Testis (tissue), 3 donors: ENCODE results near the gene ANTXRL. TPM values are rescaled to one million over a fixed set of nuclear protein-coding genes. Genes with fewer than 3 reads are reported as not detected.
"Not testable (repeated sequence)": the region's sequence is repeated elsewhere in the genome, so short reads cannot be mapped to it uniquely, and the experiment has no call there.

Source experiments
- DNase-seq: peaks from one replicate; pipeline ENCODE4 v3.0.0-alpha.2; 2019
- H3K27ac ChIP-seq, 2 donors: fragments of 200-600 bp; sonication (generic); one replicate each; pipeline ENCODE4 v1.5.1; 2019
- H3K27me3 ChIP-seq: fragments of 200-600 bp; sonication (generic); one replicate; pipeline ENCODE4 v1.5.1; 2019
- H3K36me3 ChIP-seq: fragments of 200-600 bp; sonication (generic); one replicate; pipeline ENCODE4 v1.5.1; 2017; ENCODE audit warnings: low read depth; ENCODE audit errors: missing control alignments
- H3K4me1 ChIP-seq: fragments of 200-600 bp; sonication (generic); one replicate; pipeline ENCODE4 v1.5.1; 2019
- H3K4me3 ChIP-seq, 2 donors: fragments of 200-600 bp; sonication (generic); one replicate each; pipeline ENCODE4 v1.5.1; 2017 to 2019
- H3K9me3 ChIP-seq: fragments of 200-600 bp; sonication (generic); one replicate; pipeline ENCODE4 v1.5.1; 2017
- POLR2A ChIP-seq: fragments of 450-650 bp; IDR thresholded peaks from one replicate; pipeline ENCODE4 v1.6.1; 2017; ENCODE audit warnings: antibody characterized with exemption, mild to moderate bottlenecking, moderate library complexity
- WGBS, 2 donors: methylation state at CpG; one replicate each; pipeline ENCODE4 v1.1.5; 2018; 5-methylcytosine and 5-hydroxymethylcytosine counted together
- intact Hi-C: fragments of 100-400 bp; cut with DNase I; formaldehyde crosslinking; loops from one replicate; pipeline ENCODE4 v1.15.1; 2023; ENCODE audit warnings: low total_unique reads
- polyA plus RNA-seq: library from polyadenylated mRNA; stranded (reverse); fragments of 350-450 nt; fragmentation: Illumina TruSeq; extraction: RNeasy Lipid Tissue Mini Kit (QIAGEN cat#74804); gene quantifications from one replicate; pipeline ENCODE4 v1.2.3, GENCODE V29; 2014; ENCODE audit warnings: low read depth, low replicate concordance; ENCODE audit not compliant: insufficient read depth
- total RNA-seq, 2 donors: library from RNA; depleted of rRNA; stranded (reverse); fragments of >200 nt; gene quantifications; one replicate each; pipeline ENCODE4 v1.2.3, GENCODE V29; 2016
- TF ChIP-seq, protein P1 (sequence below), 3 experiments: fragments of 450-650 bp in 2 of 3; fragments of 200-600 bp in 1 of 3; sonication (generic) in 1 of 3; IDR thresholded peaks; one replicate each; pipeline ENCODE4 v1.5.1; 2016 to 2019; ENCODE audit warnings: antibody characterized with exemption in 3 of 3, mild to moderate bottlenecking in 2 of 3, moderate library complexity in 1 of 3

ANTXRL gene
- total and polyA plus RNA-seq, 3 donors from 2014 or later, result 10.7 to 26.5 (median 23.7) TPM

DNA sequence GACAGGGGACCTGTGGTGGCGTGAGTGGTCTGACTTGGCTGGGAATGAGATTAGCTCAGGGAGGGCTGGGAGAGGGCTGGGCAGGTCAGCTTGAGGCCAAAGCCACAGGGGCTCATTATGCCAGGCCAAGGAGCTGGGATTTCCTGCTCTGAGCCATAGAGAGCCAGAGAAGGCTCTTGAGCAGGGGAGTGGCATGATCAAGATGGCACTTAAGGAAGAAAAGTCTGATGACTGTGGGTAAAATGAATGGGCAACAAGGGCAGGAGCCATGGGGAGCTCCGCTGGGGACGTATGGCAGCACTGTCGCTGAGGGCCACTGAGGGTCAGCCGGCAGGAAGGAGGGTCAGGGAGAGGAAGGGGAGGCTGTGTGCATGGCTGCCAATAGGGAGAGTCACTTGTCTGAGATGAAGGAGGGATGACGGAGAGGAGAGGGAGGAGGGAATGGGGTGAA is 5.8 kb downstream of the ANTXRL start:
- no peak for TF ChIP-seq POLR2A
- H3K4me3 ChIP-seq, result no peak overlapping the region
- H3K27ac ChIP-seq, result peak overlapping the region in 1 of 2 donors; percentile 59

DNA sequence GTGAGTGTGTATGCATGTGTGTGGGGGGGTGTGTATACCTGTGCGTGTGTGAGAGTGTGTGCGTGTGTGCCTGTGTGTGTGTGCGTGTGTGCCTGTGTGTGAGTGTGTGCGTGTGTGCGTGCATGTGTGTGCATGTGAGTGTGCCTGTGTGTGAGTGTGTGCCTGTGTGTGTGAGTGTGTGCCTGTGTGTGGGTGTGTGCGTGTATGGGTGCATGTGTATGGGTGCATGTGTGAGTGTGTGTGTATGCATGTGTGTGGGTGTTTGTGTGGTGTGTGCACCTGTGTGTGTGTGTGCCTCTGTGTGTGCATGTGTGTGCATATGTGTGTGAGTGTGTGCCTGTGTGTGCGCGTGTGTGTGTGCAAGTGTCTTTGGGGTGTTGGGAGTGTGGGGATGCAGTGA is 6.4 kb downstream of the ANTXRL start:
- no peaks in the 10 kb centered on the region for H3K36me3 ChIP-seq
- TF ChIP-seq, protein P1, sequence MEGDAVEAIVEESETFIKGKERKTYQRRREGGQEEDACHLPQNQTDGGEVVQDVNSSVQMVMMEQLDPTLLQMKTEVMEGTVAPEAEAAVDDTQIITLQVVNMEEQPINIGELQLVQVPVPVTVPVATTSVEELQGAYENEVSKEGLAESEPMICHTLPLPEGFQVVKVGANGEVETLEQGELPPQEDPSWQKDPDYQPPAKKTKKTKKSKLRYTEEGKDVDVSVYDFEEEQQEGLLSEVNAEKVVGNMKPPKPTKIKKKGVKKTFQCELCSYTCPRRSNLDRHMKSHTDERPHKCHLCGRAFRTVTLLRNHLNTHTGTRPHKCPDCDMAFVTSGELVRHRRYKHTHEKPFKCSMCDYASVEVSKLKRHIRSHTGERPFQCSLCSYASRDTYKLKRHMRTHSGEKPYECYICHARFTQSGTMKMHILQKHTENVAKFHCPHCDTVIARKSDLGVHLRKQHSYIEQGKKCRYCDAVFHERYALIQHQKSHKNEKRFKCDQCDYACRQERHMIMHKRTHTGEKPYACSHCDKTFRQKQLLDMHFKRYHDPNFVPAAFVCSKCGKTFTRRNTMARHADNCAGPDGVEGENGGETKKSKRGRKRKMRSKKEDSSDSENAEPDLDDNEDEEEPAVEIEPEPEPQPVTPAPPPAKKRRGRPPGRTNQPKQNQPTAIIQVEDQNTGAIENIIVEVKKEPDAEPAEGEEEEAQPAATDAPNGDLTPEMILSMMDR (IDR thresholded peaks at IDR 0.05), result no peak
- TF ChIP-seq POLR2A, result no peak
- H3K4me3 ChIP-seq, result no peak overlapping the region
- DNase-seq, result no peak
- no peaks in the 10 kb centered on the region for H3K9me3 ChIP-seq
- H3K4me1 ChIP-seq, result peaks cover 15% of the 10 kb centered on the region
- 64 to 71% methylated on average over 7 to 8 of the region's 8 CpGs for WGBS, 2 donors
- no peaks in the 10 kb centered on the region for H3K27me3 ChIP-seq
- intact Hi-C loops, result no loop called here
- H3K27ac ChIP-seq, result no peak overlapping the region

More for the DNA sequence above, 5.8 kb downstream of the ANTXRL start:
- Histone ChIP-seq H3K4me1 (peaks cover 15% of the 10 kb centered on the region), H3K9me3 (no peaks in the 10 kb centered on the region), H3K27me3 (no peaks in the 10 kb centered on the region), H3K36me3 (no peaks in the 10 kb centered on the region)
- WGBS, 2 donors, result 50 to 70% methylated on average over 6 of the region's 6 CpGs
- intact Hi-C loops, result no loop called here
- no peak for DNase-seq

DNA sequence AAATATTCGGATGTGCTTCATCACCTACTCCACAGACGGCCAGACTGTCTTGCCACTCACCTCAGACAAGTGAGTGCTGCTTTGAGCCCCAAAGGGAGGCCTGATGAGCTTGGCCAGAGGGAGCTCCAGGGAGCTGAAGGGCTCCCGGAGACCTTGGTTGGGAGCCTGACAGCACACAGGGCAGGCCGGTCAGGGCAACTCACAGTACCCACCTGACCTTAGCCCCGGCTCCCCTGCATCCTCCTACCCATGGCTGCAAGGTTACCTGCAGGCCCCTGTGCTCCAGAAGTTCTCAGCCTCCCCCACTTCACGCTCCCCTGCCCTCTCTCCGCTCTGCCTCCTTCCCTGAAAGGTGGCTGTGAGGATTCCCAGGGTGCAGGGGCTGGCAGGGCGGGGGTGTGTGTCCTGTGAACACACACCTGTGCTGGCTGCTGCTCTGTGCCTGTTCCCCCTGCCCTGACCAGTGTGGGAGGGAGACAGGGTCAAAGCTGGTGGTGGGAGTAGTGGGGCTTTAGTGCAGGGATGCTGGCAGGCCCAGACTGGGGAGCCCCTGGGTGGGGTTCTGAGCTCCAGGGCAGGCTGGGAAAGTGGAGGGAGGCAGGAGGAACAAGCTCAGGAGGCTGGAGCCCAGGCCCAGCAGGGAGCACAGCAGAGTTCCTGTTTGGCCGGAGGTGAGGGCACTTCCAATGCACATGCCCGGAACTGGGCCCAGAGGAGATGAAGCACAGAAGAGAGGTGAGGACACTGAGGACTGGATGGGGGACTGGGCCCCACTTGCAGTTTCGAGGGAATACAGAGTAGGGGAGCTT is 7.2 kb downstream of the ANTXRL start:
- no peak for DNase-seq
- H3K4me1 ChIP-seq, result peaks cover 15% of the 10 kb centered on the region
- no peaks in the 10 kb centered on the region for H3K36me3 ChIP-seq
- no peak overlapping the region for H3K4me3 ChIP-seq
- TF ChIP-seq, protein P1 (IDR thresholded peaks at IDR 0.05), result no peak
- no peak for TF ChIP-seq POLR2A
- WGBS, 2 donors, result 73 to 85% methylated on average over 11 of the region's 11 CpGs
- intact Hi-C loops, result no loop called here
- no peaks in the 10 kb centered on the region for H3K9me3 ChIP-seq
- H3K27me3 ChIP-seq, result no peaks in the 10 kb centered on the region
- H3K27ac ChIP-seq, result peak overlapping the region in 1 of 2 donors; percentile 36

DNA sequence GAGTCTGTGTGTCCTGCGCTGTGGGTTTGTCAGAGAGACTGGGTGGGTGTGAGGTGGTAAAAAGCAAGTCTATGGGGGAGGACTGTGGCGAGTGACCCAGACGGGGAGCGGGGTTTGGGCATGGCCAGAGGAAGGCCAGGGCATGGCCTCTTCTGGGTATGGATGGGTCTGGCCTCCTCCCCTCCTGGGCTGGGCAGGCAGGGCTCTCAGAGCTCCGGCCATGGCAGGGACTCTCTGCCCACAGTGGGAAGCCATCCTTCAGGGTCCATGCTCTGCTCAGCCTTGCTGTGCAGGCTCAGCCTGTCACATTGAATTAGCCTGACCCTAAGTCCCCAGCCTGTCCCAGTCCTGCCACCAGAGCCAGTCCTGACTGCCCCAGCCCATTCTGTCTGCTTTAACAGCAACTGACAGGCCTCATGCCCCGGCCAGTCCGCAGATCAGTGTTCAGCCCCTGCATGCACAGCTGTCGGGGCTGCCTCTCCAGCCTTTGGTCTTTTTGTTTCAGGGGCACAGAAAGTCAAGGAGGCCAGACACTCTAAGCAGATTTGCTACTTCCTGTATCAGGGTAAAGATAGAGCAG is 7.9 kb downstream of the ANTXRL start:
- no peaks in the 10 kb centered on the region for H3K9me3 ChIP-seq
- TF ChIP-seq, protein P1 (IDR thresholded peaks at IDR 0.05), result no peak
- TF ChIP-seq POLR2A, result no peak
- H3K27ac ChIP-seq, result no peak overlapping the region
- no peak overlapping the region for H3K4me3 ChIP-seq
- WGBS, 2 donors, result 96 to 98% methylated on average over 8 of the region's 8 CpGs
- H3K4me1 ChIP-seq, result peaks cover 15% of the 10 kb centered on the region
- no peaks in the 10 kb centered on the region for H3K27me3 ChIP-seq
- intact Hi-C loops, result no loop called here
- H3K36me3 ChIP-seq, result no peaks in the 10 kb centered on the region
- no peak for DNase-seq

DNA sequence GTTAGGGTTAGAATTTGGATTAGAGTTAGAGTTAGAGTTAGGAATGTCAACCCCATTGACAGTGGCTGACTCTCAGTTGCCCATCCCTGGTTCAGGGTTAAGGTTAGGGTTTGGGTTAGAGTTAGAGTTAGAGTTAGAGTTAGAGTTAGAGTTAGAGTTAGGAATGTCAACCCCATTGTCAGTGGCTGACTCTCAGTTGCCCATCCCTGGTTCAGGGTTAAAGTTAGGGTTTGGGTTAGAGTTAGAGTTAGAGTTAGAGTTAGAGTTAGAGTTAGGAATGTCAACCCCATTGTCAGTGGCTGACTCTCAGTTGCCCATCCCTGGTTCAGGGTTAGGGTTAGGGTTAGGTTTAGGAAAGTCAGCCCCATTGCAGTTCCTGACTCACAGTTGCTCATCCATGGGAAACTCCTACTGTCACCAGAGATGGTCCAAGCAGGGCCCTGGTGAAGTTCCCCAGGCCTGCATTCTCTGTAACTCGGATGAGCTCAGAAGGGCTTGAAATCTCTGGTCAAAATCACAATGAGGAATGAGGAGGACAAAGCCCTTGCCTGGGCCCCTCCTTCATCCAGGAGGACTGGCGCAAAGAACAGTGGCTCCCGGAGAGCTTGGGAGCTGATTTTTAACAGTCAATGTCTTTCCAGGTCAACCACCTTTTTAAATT is 8.7 kb downstream of the ANTXRL start:
- H3K27ac ChIP-seq, H3K4me3 ChIP-seq, H3K9me3 ChIP-seq, intact Hi-C loops, H3K36me3 ChIP-seq, DNase-seq, H3K27me3 ChIP-seq: not testable (repeated sequence)
- WGBS, 2 donors, result 70 to 77% methylated on average over 3 of the region's 3 CpGs
- peaks cover 15% of the 10 kb centered on the region for H3K4me1 ChIP-seq

DNA sequence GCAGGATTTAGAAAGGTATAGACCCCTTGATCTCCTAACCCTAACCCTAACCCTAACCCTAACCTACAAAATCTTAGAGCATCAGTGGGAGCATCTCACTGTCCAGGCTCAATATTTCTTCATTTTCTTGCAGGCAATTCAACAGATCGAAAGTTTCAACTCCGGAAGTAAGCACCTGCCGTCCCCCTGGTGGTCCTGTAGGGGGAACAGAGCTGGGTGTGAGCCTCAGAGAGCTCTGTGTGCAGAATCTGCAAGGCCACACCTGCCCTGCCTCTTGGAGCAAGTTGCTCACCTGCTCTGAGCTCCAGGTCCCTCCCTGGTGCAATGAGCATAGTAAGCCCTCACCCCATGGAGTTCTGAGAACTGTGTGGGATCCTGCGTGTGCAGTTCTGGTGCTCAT is 9.3 kb downstream of the ANTXRL start:
- DNase-seq, H3K36me3 ChIP-seq, H3K27me3 ChIP-seq, H3K4me3 ChIP-seq, H3K27ac ChIP-seq, intact Hi-C loops, H3K9me3 ChIP-seq: not testable (repeated sequence)
- WGBS, 2 donors, result 85 to 89% methylated on average over 3 to 4 of the region's 4 CpGs
- H3K4me1 ChIP-seq, result peaks cover 15% of the 10 kb centered on the region
